Neural cell (in vitro differentiated cells): ENCODE data around the gene SSR3. TPM values are rescaled to one million over a fixed set of nuclear protein-coding genes. Genes with fewer than 3 reads are reported as not detected.

Experiments used
- H2AFZ ChIP-seq: fragments of 200-600, 300-800 bp; sonication (generic), shearing (Covaris generic); 2 replicates; pipeline ENCODE4 v1.6.0; 2014; ENCODE audit warnings: low read depth, mild to moderate bottlenecking, antibody characterized with exemption, low read length, moderate library complexity
- H3F3A ChIP-seq: fragments of 200-600 bp; shearing (Covaris generic); 2 replicates; pipeline ENCODE4 v1.6.1; 2016; ENCODE audit warnings: mild to moderate bottlenecking, moderate library complexity, mixed read lengths, antibody characterized with exemption, low read length; ENCODE audit not compliant: insufficient read depth, poor library complexity, severe bottlenecking
- H3K27ac ChIP-seq: fragments of 200-600, 300-800 bp; sonication (generic), shearing (Covaris generic); 2 replicates; pipeline ENCODE4 v1.5.1; 2014; ENCODE audit warnings: mild to moderate bottlenecking, low read length, moderate library complexity
- H3K27me3 ChIP-seq: fragments of 300-800, 200-600 bp; sonication (generic), shearing (Covaris generic); 2 replicates; pipeline ENCODE4 v1.6.0; 2014; ENCODE audit warnings: mild to moderate bottlenecking, low read depth, low read length, moderate library complexity; ENCODE audit not compliant: insufficient read depth
- H3K36me3 ChIP-seq: fragments of 300-800, 200-600 bp; sonication (generic), shearing (Covaris generic); 2 replicates; pipeline ENCODE4 v1.5.1; 2014; ENCODE audit warnings: mild to moderate bottlenecking, antibody characterized with exemption, low read length, moderate library complexity; ENCODE audit not compliant: insufficient read depth
- H3K4me2 ChIP-seq: fragments of 300-800, 200-600 bp; sonication (generic), shearing (Covaris generic); 2 replicates; pipeline ENCODE4 v1.6.0; 2014; ENCODE audit warnings: mild to moderate bottlenecking, low read length
- H3K4me3 ChIP-seq: fragments of 300-800, 200-600 bp; sonication (generic), shearing (Covaris generic); 2 replicates; pipeline ENCODE4 v1.5.1; 2014; ENCODE audit warnings: mild to moderate bottlenecking, low read length, moderate library complexity
- H3K79me2 ChIP-seq: fragments of 200-600 bp; shearing (Covaris generic); replicated peaks from 2 replicates; pipeline ENCODE4 v1.6.0; 2014; ENCODE audit warnings: mild to moderate bottlenecking, low read length, moderate library complexity; ENCODE audit not compliant: insufficient read depth
- H3K9ac ChIP-seq: fragments of 300-800, 200-600 bp; sonication (generic), shearing (Covaris generic); 2 replicates; pipeline ENCODE4 v1.6.1; 2016; ENCODE audit warnings: mild to moderate bottlenecking, low read length, mixed read lengths
- H3K9me2 ChIP-seq: fragments of 200-600 bp; shearing (Covaris generic); 2 replicates; pipeline ENCODE4 v1.6.1; 2016; ENCODE audit warnings: mild to moderate bottlenecking, low read length, mixed read lengths; ENCODE audit not compliant: insufficient read depth
- H3K9me3 ChIP-seq: fragments of 200-600, 300-800 bp; sonication (generic), shearing (Covaris generic); 2 replicates; pipeline ENCODE4 v1.6.1; 2016; ENCODE audit warnings: mild to moderate bottlenecking, mixed run types, low read length, moderate library complexity, mixed read lengths
- H4K20me1 ChIP-seq: fragments of 200-600 bp; shearing (Covaris generic); 2 replicates; pipeline ENCODE4 v1.6.1; 2016; ENCODE audit warnings: mild to moderate bottlenecking, mixed run types; ENCODE audit not compliant: insufficient read depth
- EP300 ChIP-seq: fragments of 450-650 bp; conservative IDR thresholded peaks from 2 replicates; pipeline ENCODE4 v1.6.1; 2014; ENCODE audit warnings: antibody characterized with exemption, mild to moderate bottlenecking, moderate library complexity; ENCODE audit not compliant: poor library complexity, severe bottlenecking
- EZH2 ChIP-seq: fragments of 200-600, 300-800 bp; shearing (Covaris generic), sonication (generic); IDR thresholded peaks from 2 replicates; pipeline ENCODE4 v1.6.1; 2014; ENCODE audit warnings: antibody characterized with exemption, low read length, borderline replicate concordance, mild to moderate bottlenecking; ENCODE audit not compliant: insufficient read depth, poor library complexity, severe bottlenecking
- MXI1 ChIP-seq: fragments of 450-650 bp; conservative IDR thresholded peaks from 2 replicates; pipeline ENCODE4 v1.6.1; 2014; ENCODE audit warnings: antibody characterized with exemption, mild to moderate bottlenecking; ENCODE audit not compliant: poor library complexity, severe bottlenecking
- POLR2AphosphoS5 ChIP-seq: IDR thresholded peaks from 2 replicates; pipeline ENCODE4 v1.6.1; 2012
- RAD21 ChIP-seq: fragments of 450-650 bp; conservative IDR thresholded peaks from 2 replicates; pipeline ENCODE4 v1.6.1; 2014; ENCODE audit warnings: antibody characterized with exemption, mild to moderate bottlenecking, moderate library complexity
- SMC3 ChIP-seq: fragments of 450-650 bp; conservative IDR thresholded peaks from 2 replicates; pipeline ENCODE4 v1.6.1; 2014; ENCODE audit warnings: antibody characterized with exemption, mild to moderate bottlenecking, moderate library complexity; ENCODE audit not compliant: poor library complexity
- TAF1 ChIP-seq: IDR thresholded peaks from 2 replicates; pipeline ENCODE4 v1.6.1; 2012; ENCODE audit warnings: low read depth
- polyA plus RNA-seq: library from polyadenylated mRNA; depleted of rRNA; stranded (reverse); fragments of >200 nt; gene quantifications from 2 replicates; pipeline ENCODE4 v1.2.3, GENCODE V29; 2014
- TF ChIP-seq, protein P1 (sequence below): fragments of 450-650 bp; IDR thresholded peaks from 2 replicates; pipeline ENCODE4 v1.5.1; 2014; ENCODE audit warnings: antibody characterized with exemption, mild to moderate bottlenecking, moderate library complexity; ENCODE audit not compliant: poor library complexity, severe bottlenecking
- TF ChIP-seq, protein P2 (sequence below): IDR thresholded peaks from 2 replicates; pipeline ENCODE4 v1.6.1; 2012; ENCODE audit warnings: borderline replicate concordance

The SSR3 gene
- polyA plus RNA-seq, 1 donor from 2014 or later: 85.6 TPM

GRCh38 chr3:156539802-156540201 lies 15.1 kb downstream of the SSR3 start:
- Histone ChIP-seq H3K79me2 (no peaks in the 10 kb centered on the region), H3K9me3 (no peaks in the 10 kb centered on the region), H3K9ac (no peak overlapping the region), H3F3A (no peaks in the 10 kb centered on the region), H3K36me3 (peaks cover 3% of the 10 kb centered on the region), H4K20me1 (no peaks in the 10 kb centered on the region), H3K4me2 (no peak overlapping the region), H3K27ac (no peak overlapping the region), H3K4me3 (no peak overlapping the region), H2AFZ (no peak overlapping the region), H3K9me2 (no peaks in the 10 kb centered on the region), H3K27me3 (no peaks in the 10 kb centered on the region)
- no peak for TF ChIP-seq MXI1
- TF ChIP-seq EZH2: no peak
- TF ChIP-seq, protein P1, sequence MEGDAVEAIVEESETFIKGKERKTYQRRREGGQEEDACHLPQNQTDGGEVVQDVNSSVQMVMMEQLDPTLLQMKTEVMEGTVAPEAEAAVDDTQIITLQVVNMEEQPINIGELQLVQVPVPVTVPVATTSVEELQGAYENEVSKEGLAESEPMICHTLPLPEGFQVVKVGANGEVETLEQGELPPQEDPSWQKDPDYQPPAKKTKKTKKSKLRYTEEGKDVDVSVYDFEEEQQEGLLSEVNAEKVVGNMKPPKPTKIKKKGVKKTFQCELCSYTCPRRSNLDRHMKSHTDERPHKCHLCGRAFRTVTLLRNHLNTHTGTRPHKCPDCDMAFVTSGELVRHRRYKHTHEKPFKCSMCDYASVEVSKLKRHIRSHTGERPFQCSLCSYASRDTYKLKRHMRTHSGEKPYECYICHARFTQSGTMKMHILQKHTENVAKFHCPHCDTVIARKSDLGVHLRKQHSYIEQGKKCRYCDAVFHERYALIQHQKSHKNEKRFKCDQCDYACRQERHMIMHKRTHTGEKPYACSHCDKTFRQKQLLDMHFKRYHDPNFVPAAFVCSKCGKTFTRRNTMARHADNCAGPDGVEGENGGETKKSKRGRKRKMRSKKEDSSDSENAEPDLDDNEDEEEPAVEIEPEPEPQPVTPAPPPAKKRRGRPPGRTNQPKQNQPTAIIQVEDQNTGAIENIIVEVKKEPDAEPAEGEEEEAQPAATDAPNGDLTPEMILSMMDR: no peak
- no peak for TF ChIP-seq SMC3

DNA sequence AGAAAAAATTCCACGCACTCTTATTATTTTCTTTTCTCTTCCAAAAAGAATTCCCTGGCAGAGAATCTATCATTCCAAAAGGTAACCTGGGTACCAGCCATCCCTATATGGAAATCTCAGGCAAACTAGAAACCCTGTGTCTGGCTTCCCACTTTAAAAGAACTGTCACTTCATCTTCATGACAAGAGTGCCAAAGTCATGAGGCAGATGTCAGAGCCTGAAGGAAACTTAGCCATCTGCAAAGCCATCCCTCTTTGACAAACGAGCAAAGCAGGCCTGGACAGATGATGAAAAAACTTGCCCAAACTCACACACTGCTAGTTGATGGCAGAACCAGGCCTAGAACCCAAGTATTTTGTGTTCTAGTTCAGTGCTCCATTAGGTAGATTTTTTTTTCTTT lies 15.9 kb downstream of the SSR3 start:
- Histone ChIP-seq H4K20me1 (no peaks in the 10 kb centered on the region), H3K9ac (no peak overlapping the region), H3K36me3 (peaks cover 3% of the 10 kb centered on the region), H3K4me2 (no peak overlapping the region), H3K79me2 (no peaks in the 10 kb centered on the region), H2AFZ (no peak overlapping the region), H3K27me3 (no peaks in the 10 kb centered on the region), H3K9me3 (no peaks in the 10 kb centered on the region), H3K27ac (no peak overlapping the region), H3K9me2 (no peaks in the 10 kb centered on the region), H3F3A (no peaks in the 10 kb centered on the region), H3K4me3 (no peak overlapping the region)
- TF ChIP-seq RAD21: no peak

- Histone ChIP-seq H3F3A (no peaks in the 10 kb centered on the region), H3K4me3 (no peak overlapping the region), H4K20me1 (no peaks in the 10 kb centered on the region), H3K9ac (no peak overlapping the region), H3K27me3 (no peaks in the 10 kb centered on the region), H3K9me3 (no peaks in the 10 kb centered on the region), H3K79me2 (no peaks in the 10 kb centered on the region), H2AFZ (no peak overlapping the region), H3K4me2 (no peak overlapping the region), H3K27ac (no peak overlapping the region), H3K9me2 (no peaks in the 10 kb centered on the region), H3K36me3 (no peaks in the 10 kb centered on the region)
- TF ChIP-seq POLR2AphosphoS5: no peak
- TF ChIP-seq EP300: no peak
- TF ChIP-seq, protein P1: no peak
- TF ChIP-seq, protein P2, sequence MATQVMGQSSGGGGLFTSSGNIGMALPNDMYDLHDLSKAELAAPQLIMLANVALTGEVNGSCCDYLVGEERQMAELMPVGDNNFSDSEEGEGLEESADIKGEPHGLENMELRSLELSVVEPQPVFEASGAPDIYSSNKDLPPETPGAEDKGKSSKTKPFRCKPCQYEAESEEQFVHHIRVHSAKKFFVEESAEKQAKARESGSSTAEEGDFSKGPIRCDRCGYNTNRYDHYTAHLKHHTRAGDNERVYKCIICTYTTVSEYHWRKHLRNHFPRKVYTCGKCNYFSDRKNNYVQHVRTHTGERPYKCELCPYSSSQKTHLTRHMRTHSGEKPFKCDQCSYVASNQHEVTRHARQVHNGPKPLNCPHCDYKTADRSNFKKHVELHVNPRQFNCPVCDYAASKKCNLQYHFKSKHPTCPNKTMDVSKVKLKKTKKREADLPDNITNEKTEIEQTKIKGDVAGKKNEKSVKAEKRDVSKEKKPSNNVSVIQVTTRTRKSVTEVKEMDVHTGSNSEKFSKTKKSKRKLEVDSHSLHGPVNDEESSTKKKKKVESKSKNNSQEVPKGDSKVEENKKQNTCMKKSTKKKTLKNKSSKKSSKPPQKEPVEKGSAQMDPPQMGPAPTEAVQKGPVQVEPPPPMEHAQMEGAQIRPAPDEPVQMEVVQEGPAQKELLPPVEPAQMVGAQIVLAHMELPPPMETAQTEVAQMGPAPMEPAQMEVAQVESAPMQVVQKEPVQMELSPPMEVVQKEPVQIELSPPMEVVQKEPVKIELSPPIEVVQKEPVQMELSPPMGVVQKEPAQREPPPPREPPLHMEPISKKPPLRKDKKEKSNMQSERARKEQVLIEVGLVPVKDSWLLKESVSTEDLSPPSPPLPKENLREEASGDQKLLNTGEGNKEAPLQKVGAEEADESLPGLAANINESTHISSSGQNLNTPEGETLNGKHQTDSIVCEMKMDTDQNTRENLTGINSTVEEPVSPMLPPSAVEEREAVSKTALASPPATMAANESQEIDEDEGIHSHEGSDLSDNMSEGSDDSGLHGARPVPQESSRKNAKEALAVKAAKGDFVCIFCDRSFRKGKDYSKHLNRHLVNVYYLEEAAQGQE: no peak
- no peak for TF ChIP-seq MXI1
- no peak for TF ChIP-seq SMC3
- no peak for TF ChIP-seq TAF1
- TF ChIP-seq EZH2: no peak
- no peak for TF ChIP-seq RAD21
These were observed 18.2 kb downstream of the SSR3 start for GRCh38 chr3:156536524-156537316.
